Glutamatergic neuron (in vitro differentiated cells): Measurements from ENCODE around the gene SH3PXD2A. TPM values are rescaled to one million over a fixed set of nuclear protein-coding genes. Genes with fewer than 3 reads are reported as not detected.

Source experiments
- DNase-seq: peaks from one replicate; pipeline ENCODE4 v3.0.0; 2022
- H3K27ac Mint-ChIP-seq: one replicate; pipeline ENCODE4 v1.8.0; 2020; ENCODE audit warnings: mild to moderate bottlenecking, mixed read lengths, inconsistent platforms; ENCODE audit not compliant: unreplicated experiment
- H3K27me3 Mint-ChIP-seq: one replicate; pipeline ENCODE4 v1.8.0; 2020; ENCODE audit warnings: mild to moderate bottlenecking, moderate library complexity, mixed read lengths, inconsistent platforms; ENCODE audit not compliant: unreplicated experiment
- H3K36me3 Mint-ChIP-seq: one replicate; pipeline ENCODE4 v1.8.0; 2020; ENCODE audit warnings: mild to moderate bottlenecking, mixed read lengths, inconsistent platforms; ENCODE audit not compliant: unreplicated experiment
- H3K4me1 Mint-ChIP-seq: one replicate; pipeline ENCODE4 v1.8.0; 2020; ENCODE audit warnings: mild to moderate bottlenecking, low read depth, mixed read lengths, inconsistent platforms; ENCODE audit not compliant: unreplicated experiment
- H3K4me3 Mint-ChIP-seq: one replicate; pipeline ENCODE4 v1.8.0; 2020; ENCODE audit warnings: mild to moderate bottlenecking, mixed read lengths, inconsistent platforms; ENCODE audit not compliant: unreplicated experiment
- H3K9me3 Mint-ChIP-seq: one replicate; pipeline ENCODE4 v1.8.0; 2020; ENCODE audit warnings: mild to moderate bottlenecking, moderate library complexity, mixed read lengths, inconsistent platforms; ENCODE audit not compliant: unreplicated experiment
- CTCF ChIP-seq: fragments of 200-600 bp; sonication (generic); IDR thresholded peaks from one replicate; pipeline ENCODE4 v1.5.0; 2021; ENCODE audit not compliant: partially characterized antibody, unreplicated experiment
- total RNA-seq: library from RNA; stranded (reverse); fragmentation: NEBNext Ultra II Directional; extraction: Animal tissue kit (Norgen Biotek cat#: 25700); gene quantifications from one replicate; pipeline ENCODE4 v1.2.1, GENCODE V29; 2021; ENCODE audit not compliant: unreplicated experiment

The SH3PXD2A gene
- total RNA-seq, 1 donor from 2014 or later, result 16.7 TPM

GRCh38 chr10:103828107-103828506 is 27.3 kb downstream of the SH3PXD2A start:
- H3K36me3 Mint-ChIP-seq, result no peaks in the 10 kb centered on the region
- no peak for TF ChIP-seq CTCF
- H3K4me3 Mint-ChIP-seq, result no peak overlapping the region
- no peak for DNase-seq
- H3K4me1 Mint-ChIP-seq, result peaks cover 9% of the 10 kb centered on the region
- no peaks in the 10 kb centered on the region for H3K9me3 Mint-ChIP-seq
- H3K27ac Mint-ChIP-seq, result no peak overlapping the region
- peaks cover 1% of the 10 kb centered on the region for H3K27me3 Mint-ChIP-seq

GRCh38 chr10:103826885-103827284 is 28.5 kb downstream of the SH3PXD2A start:
- DNase-seq, result no peak
- Mint-ChIP-seq H3K36me3 (no peaks in the 10 kb centered on the region), H3K27ac (no peak overlapping the region), H3K27me3 (peaks cover 1% of the 10 kb centered on the region), H3K4me3 (no peak overlapping the region), H3K9me3 (no peaks in the 10 kb centered on the region), H3K4me1 (peaks cover 12% of the 10 kb centered on the region)
- no peak for TF ChIP-seq CTCF

GRCh38 chr10:103824281-103824680 is 31.1 kb downstream of the SH3PXD2A start:
- no peak overlapping the region for H3K4me3 Mint-ChIP-seq
- TF ChIP-seq CTCF, result no peak
- no peak overlapping the region for H3K27ac Mint-ChIP-seq
- H3K9me3 Mint-ChIP-seq, result no peaks in the 10 kb centered on the region
- peaks cover 9% of the 10 kb centered on the region for H3K4me1 Mint-ChIP-seq
- no peaks in the 10 kb centered on the region for H3K36me3 Mint-ChIP-seq
- H3K27me3 Mint-ChIP-seq, result peaks cover 1% of the 10 kb centered on the region
- no peak for DNase-seq

- Mint-ChIP-seq H3K36me3 (no peaks in the 10 kb centered on the region), H3K4me3 (no peak overlapping the region), H3K27ac (no peak overlapping the region), H3K9me3 (peaks cover under 1% of the 10 kb centered on the region), H3K4me1 (peaks cover 11% of the 10 kb centered on the region), H3K27me3 (peaks cover 1% of the 10 kb centered on the region)
- no peak for DNase-seq
- TF ChIP-seq CTCF, result no peak
These were observed 31.6 kb downstream of the SH3PXD2A start for GRCh38 chr10:103823706-103824272.

GRCh38 chr10:103822800-103823199 is 32.6 kb downstream of the SH3PXD2A start:
- Mint-ChIP-seq H3K36me3 (no peaks in the 10 kb centered on the region), H3K27me3 (peaks cover 1% of the 10 kb centered on the region), H3K4me3 (no peak overlapping the region), H3K4me1 (peaks cover 12% of the 10 kb centered on the region), H3K9me3 (peaks cover 1% of the 10 kb centered on the region), H3K27ac (no peak overlapping the region)
- DNase-seq, result no peak
- TF ChIP-seq CTCF, result no peak
